HG03103 (cell line): ENCODE results near the gene GDPD5.

Experiments
- ATAC-seq: cut with Tn5 transposase; IDR thresholded peaks from one replicate; pipeline ENCODE4 v1.9.1; 2021; ENCODE audit warnings: low read depth; ENCODE audit not compliant: unreplicated experiment

The GDPD5 gene

DNA sequence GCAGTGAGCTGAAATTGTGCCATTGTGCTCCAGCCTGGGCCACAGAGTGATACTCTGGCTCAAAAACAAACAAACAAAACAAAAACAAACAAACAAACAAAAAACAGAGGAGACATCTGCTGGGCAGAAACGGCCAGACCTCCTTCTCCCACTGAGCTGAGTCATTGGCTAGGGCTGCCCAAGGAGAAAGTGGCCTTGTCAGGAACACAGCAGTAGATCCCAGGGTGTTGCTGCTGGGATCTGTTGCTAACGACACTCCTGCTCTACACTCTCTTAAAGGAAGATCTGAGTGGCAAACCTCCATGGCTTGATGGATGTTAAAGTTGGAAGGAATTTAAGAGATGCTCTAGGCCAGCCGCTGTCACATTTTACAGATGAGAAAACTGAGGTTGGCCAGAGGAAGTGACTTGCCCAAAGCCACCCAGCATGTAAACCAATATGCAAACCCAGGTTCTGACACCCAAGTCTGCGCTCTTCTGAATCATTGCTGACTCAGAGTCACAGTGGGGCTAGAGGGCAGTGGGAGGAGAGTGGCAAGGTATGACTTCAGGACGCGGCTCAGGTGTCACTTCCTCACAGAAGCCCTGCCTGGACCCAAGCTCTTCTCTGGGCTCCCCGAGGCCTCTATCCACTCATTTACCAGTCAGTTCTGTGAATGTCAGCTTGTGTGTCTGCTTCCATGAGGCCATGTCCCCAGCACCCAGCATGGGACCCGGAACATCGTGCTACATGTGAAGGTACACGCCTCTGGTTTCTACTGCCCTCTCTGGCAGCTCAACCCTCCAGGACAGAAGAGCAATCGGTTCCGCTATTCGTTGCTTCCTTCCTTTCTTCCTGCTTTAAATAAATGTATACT is 11.3 kb upstream of the GDPD5 start:
- ATAC-seq = no peak

DNA sequence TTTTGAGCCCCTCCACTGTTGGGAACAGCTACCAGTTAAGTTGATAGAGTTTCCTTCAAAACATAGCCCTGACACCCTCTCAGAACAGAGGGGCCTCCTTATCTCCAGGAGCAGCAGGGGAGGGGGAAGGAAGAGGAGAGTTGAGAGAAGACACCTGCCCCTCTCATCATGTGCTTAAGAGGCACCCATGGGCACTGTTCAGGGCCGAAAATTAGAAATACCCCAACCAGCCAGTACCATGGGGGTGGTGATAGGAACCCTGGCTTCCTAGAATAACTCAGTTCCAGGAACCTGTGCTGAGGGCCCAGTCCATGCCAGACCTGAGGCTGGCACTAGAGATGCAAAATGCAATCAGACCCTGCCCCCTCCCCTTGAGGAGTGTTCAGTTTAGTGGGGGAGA is 9.3 kb upstream of the GDPD5 start:
- no peak for ATAC-seq

DNA sequence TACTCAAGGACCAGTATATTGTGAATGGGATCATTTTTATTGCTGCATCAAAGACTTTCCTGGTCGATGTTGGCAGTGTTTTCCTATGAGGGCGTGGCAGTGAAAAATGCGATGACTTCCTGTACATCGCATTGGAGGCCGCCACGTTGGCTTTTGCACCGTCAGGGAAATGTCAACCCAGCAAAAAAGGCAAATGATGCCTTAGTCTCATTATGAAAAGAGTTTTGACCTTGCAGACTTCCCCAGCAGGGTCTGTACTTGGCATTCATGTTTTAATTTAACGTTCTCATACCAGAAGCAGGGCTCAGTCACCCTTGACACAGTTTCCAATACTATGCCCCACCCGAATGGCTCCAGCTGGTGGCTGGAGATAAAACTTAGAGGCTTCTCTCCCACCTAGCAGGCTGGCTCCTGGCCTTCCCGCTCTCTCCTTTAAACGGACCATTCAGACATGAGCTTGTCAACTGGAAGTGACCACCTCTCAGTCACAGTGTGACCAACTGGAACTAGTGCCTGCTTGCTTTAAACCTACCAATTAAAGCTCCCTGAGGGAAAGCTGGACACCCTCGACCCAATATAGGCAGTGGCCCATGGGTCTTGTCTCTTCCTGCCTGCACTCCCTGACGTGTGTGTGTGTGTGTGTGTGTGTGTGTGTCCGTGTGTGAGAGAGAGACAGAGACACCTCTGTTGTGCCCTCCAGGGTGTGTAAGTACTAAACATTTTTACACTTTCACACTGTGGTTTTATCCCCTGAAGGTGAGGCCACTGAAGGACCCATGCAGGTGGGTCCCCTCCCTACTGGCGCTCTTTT is 8.7 kb upstream of the GDPD5 start:
- ATAC-seq = no peak

DNA sequence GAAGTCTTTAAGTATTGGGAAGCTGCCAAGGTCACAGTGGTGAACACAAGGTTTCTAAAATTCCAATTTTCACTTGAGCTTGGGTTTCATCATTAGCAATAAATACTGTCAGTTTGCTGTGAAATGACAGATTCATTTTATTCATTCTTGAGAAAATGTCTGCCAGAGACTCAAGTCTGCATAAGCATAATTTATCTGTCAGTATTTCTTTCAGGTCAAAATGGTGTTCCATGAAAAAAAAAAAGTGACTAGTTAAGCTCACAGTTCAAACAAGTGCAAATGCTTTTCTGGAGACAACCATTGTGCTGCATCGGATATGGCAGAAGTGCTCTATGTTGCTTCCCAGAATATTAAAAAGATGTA is 8.1 kb upstream of the GDPD5 start:
- ATAC-seq = no peak

DNA sequence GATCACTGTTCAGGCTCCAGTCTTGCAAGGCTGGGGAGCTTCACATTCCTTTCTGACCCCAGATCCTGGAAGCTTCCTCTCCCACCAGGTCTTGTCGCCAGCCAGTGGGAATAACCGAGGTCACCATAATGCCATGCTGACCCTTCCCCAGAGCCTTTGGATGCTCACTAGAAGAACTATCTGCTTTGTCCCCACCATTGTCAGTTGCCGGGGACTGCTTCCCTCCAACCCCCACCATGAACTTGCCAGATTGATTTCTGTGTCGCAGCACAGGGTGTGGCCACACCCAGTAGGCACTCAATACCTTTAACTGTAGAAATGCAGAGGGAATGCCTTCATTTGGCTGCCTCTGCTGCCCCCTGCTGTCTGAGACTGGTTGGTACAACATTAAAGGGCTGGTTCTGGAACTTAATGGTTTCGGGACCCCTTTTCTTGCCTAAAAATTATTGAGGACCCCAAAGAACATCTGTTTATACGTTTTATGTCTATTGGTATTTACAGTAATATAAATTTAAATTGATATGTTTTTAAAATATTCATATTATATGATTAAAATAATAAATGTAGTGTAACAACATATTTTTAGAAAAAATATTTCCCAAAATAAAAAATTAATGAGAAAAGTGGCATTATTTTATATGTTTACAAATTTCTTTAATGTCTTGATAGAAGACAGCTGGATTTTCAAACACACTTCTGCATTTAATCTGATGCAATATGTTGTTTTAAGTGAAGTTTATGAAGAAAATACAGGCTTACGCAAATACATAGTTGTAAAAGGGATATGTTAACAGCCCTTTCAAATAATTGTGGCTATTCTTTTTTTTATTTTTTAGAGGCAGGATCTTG is 6.7 kb upstream of the GDPD5 start:
- no peak for ATAC-seq

DNA sequence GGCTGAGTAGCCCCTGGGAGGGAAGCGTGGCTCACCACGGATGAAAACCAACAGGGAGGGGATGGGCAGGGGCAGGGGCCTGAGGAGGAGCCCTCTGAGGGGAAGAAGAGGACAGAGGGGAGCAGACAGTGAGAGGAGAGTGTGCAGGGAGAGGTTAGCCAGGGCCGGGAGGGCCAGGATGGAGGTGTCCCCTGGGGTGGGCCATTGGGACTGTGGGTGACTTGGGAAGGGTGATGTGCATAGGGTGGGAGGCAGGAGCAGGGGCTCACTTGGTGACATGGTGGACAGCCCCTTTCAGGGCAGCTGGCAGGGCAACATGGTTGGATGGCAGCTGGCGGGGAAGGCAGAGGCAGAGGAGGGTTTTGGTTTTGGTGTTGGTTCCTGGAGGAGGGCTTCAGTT is 5.6 kb upstream of the GDPD5 start:
- ATAC-seq = no peak

DNA sequence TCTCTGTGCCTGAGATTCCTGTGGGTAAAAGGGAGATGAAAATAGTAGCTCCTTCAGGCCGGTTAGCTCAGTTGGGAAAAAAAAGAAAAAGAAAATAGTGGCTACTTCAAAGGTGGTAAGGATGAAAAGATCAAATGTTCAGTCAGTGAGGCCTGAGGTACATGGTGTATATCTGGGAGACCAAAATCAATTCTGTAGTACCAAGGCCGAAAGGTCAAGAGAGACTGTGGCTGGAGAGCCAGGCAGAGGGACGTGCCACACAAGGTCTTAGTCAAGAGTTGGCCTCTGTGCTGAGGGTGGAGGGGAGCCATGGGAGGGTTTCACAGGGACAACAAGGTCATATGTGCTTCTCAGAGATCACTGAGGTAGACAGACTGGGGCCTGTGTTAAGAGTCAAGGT is 4.8 kb upstream of the GDPD5 start:
- no peak for ATAC-seq

DNA sequence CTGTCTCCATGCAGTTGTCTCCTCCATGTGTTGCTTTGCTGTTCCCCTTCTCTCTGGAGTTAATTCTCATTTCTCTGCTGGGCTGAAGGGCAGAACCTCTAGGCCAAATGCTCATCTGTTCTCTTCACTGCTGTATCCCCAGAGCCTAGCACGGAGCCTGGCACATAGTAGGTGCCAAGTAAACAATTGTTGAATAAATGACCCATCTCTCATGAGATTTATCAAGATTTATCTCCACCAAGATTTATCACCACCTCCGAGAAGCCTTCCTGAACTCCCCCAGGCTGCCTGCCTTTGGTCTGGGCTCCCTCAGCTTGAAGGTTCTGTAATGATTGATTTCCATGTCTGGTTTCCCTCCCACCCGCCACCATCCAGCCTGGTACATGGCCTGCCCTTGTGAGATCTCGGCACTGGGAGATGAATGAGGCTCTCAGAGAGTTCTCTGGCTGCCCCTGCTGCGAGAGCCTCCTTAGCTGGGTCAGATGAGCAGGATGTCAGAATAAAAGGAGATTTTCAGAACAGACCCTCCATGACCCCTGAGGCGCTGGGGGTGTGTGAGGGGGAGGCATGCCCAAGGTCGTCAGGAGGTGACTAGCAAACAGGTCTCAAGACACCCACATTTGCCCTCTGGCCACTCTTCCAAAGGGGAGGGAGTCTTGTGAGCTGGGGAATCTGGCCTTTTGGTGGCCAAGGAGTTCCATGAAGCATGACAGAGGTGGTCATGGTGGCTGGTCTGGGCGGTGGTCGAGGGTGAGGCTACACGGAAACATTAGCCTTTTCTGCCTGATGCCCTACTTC is 2.4 kb upstream of the GDPD5 start:
- ATAC-seq = no peak

DNA sequence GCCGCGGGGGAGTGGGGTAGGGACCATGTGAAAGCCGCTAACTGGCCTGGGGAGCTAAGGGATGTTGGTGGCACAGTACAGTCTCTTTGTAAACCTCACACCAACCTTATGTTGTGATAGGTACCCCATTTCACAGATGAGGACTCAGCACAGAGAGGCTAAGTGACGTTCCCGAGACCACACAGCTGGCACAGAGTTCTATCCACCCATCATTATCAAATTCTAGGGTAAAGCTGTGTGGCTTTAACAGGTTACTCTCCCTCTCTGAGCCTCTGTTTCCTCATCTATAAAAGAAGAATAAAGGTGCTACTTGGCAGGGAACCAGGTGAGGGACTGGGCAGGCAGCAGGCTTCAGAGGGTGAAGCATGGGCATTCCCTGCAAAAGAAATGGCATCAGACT is 1.4 kb upstream of the GDPD5 start:
- no peak for ATAC-seq

DNA sequence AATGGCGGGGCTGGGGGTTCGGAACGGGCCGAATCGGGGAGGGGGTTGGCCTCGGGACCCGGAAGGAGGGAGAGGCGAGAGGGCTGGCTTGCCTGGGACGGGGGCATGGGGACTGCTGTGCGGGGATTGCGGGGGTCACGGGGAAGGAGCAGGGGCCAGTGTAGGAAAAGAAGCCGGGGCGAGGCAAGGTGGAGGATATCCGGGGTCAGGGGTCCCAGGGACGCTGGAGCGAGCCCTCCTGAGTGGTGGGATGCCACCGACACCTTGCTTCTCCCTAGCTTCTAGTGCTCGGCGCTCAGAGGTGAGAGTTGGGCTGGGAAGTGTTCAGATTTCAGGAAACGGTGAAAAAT is 426 bp upstream of the GDPD5 start:
- no peak for ATAC-seq

DNA sequence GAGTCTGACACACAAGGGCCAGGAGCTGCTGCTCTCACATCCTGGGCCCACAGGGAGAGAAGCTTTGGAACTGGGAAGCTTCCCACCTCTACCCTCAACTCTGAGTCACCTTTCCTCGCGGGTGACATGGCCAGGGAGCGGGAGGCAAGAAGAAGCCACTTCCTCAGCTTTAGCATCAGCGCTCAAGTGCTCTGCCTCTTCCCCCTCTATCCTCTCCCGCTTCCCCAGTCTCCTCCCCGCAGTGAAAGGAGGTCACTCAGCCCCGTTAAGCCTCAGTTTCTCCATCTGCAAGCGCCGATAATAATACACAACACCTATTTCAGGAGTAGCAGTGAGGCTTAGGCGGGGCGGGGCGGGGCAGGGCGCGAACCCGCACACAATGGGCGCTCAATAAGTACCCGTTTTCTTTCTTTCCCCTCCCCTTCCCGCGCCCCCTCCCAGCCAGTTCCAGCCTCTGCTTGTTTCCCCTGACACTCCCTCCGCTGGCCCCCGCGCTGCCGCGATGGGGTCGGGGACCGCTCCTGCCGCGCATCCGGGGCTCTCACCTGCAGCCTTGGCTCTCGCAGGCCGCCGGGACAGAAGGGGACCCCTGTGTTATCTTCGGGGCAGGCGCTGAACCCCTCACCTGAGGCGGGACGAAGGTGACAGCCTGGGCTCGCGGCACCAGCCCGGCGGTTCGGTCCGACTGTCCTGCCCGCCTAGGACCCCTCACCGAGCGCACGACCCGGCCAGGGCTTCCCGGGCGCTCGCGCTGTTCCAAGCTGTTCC is 892 bp downstream of the GDPD5 start:
- ATAC-seq = peak; percentile 5

DNA sequence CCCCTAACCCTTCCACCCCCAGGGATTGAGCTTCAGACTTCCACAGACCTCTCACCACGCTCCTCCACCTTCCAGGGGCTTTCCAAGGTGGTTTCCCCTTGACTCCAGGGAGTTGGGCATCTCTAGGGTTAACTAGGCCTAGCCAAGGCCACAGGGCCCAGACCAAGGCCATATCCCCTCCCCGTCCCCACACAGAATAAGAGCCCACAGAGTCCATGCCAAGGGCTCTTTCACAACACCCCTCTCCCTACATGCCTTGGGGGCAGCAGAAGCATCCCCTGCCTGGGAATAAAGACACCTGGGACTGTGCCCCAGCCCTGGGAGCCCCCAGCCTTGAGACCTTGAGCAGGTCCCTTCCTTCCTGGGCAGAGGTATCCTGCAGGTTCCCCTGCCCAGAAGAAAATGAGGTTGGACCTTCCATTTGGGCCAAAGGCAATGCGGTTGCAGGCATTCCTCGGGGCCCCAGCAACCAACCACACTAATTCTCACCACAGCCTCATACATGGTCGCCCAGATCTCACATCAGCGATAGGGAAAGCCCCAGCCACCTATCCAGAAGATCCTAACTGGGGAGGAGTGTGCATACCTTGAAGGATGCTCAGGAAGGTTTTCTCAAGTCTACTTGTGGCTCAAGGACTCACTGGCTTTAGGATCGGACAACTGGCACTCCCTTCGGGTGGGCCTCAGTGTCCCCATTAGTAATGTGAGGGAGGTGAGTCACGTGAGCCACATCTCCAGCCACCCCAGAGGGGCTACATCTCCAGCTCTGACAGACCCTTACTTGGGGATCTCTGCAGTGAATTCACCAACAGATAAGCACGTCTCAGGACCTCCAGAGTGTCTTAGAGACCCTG is 1.7 kb downstream of the GDPD5 start:
- ATAC-seq = no peak

DNA sequence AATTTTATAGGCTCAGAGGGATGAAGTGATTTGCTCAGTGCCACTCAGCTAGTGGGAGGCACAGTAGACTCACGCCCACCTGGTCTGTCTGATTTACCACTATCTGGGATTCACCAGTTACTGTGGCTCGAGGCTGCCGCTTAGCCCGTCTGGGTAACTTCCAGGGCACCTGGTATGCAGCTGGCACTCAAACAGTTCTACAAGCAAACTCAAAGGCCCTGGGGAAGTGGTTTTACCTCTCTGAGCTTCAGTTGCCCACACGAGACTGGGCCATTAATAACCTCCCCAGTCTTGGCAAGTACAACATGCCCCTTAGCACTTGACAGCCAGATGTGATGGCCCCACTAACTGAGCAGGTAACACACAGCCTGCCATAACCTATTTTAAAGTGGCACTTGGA is 2.6 kb downstream of the GDPD5 start:
- ATAC-seq = no peak

DNA sequence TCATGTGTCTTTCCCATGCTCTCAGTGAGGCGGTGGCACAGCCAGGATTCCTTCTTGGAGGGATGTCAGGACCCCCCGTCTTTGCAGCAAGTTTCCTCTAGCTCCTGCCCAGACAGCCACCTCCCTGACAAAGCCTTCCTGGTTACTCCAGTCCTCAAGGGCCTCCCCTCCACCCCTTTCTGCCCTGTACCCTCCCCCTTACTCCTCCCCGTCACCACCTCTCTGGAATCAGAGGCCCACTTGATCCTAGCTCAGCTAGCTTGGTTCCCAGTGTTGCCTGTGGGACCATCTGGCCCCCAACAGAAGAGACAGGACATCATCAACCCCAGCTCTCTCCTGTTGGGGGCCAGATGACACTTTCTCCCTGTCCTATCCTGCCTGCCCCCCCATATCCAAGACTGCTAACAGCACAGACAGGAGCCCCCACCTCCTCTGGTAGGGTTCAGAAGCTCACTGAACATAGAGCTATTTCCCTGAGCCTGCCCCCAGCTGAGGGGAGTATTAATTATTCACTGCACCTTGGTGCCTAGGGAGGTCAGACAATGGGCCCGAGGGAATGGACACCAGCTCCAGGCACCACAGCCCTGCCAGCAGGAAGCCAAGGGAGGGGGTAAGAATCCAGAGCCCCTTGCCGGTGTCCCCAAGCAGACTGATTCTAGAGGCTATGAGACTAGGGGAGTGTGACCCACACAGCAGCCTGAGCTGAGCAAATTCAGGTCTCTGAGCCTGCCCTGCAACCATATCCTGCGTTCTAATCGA is 3.3 kb downstream of the GDPD5 start:
- no peak for ATAC-seq

DNA sequence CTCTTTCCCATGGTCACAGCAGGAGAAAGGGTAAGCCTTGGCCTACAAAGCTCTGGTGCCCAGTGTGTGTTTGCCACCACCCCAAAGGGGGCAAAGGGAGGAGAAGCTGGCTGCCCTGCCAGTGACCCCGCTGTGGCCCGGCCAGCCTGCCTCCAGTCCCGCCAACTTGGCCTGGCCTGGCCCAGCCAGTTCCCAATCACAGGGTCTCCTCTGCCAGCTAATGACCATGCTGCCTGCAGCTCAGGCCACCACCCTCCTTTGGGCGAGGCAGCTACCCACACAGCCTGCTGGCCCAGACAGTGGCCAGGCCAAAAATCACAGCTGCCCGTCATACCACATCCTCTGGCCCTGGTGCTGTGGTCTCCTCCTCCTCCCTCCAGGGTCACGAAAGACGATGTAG is 5.1 kb downstream of the GDPD5 start:
- ATAC-seq = no peak

DNA sequence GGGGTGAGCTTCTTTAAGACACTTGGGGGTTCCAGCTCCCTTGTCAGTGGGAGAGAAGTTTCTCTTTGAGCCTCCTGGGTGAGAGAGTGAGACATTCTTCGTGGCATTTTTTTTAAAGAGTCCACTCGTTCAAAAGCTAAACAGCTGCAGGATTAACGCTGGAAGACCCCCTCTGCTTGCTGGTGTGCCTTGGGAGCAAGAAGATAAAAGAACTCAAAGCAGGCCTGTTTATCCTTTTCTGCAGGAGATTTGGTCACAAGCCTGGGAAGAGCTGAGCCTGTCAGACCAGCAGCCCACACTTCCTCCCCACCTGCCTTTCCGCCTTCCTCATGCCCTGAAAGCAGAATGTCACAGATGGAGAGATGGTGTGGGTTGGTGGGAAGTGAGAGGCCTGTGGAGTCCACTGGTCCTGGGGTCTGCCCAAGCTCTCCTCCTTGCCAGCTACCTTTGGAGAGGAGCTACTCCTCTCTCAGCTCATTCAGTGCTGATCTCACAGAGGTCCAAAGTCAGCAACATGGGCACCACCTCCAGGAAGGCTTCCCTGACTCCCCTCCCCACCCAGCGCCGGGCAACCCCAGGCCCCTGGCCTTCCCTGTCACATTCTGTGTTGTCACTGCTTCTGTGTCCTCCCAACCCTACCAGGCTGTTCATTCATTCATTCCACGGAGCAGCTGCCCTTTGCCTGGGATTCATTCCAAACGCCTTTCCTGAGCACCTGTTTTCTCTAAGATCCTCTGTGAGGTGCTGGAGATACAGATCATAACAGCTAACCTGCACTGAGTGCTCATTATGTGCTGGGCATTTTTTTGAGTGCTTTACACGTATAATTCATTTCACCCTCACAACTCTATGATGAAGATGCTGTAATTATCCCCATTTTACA is 6.7 kb downstream of the GDPD5 start:
- no peak for ATAC-seq

DNA sequence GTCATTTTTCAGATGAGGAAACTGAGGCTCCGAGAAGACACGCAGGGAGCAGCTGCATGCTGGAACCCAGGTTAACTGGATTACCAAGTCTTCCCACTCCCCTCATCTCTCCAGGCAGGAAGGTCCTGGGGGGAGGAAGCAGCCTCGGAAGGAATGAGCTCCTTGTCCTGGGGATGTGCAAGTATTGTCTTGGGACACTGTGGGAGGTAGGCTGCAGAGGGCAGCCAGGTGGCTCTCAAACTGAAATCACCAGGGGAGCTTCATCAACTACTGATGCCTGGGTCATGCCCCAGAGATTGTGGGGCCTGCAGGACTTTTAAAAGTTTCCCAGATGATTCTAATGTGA is 7.6 kb downstream of the GDPD5 start:
- ATAC-seq = no peak
